ENCODE data around the gene KRTAP12-2.

GRCh38 chr21:44630440-44630839 lies 36.3 kb downstream of the KRTAP12-2 start:
- no peak for TF ChIP-seq CTCF (conservative IDR thresholded peaks at IDR 0.05 in 1 of 2, IDR thresholded peaks at IDR 0.05 in 1 of 2; ENCODE audit: extremely low read depth in 1 of 2, insufficient read depth in 1 of 2, low read depth in 1 of 2, low read length in 2 of 2)
- TF ChIP-seq EZH2 (IDR thresholded peaks at IDR 0.05; ENCODE audit: borderline replicate concordance, low read length) = no peak

All from mammary epithelial cell (primary cell).